ENCODE data around the gene TDP1. TPM values are rescaled to one million over a fixed set of nuclear protein-coding genes. Genes with fewer than 3 reads are reported as not detected.

Gene TDP1
- total and polyA plus RNA-seq, 2 of the 13 experiments (the other 11 are each of a cell fraction or from before 2014, with no cell fraction given), result 16.4 to 31.2 TPM

- H3K4me1 ChIP-seq (ENCODE audit: insufficient read depth, low read length), result peaks cover 11% of the 10 kb centered on the region; the same call in 1 of the 2 replicates
- no peak for ATAC-seq
- POLR2A ChIA-PET, result no interaction called here
- BruUV-seq (replicated peaks), result no TSS peak
- H4K20me1 ChIP-seq (ENCODE audit: insufficient read depth, low read length), result no peaks in the 10 kb centered on the region
- CTCF ChIA-PET (ENCODE audit: low intra/inter-chr PET ratio, low total read pairs), result no interaction called here
- WGBS (ENCODE audit: low lambda C conversion rate), result 93% methylated on average over 5 of the region's 5 CpGs
- DNase-seq (ENCODE audit: low spot score), result no peak
- H3K9ac ChIP-seq (ENCODE audit: insufficient read depth, low read depth, low read length), result no peak overlapping the region
- H3K4me2 ChIP-seq (ENCODE audit: low read depth, low read length), result no peak overlapping the region
- no peaks in the 10 kb centered on the region for H3K27me3 ChIP-seq (ENCODE audit: control insufficient read depth in 1 of 2, insufficient read depth in 2 of 2, low read length in 2 of 2)
- H3K79me2 ChIP-seq (ENCODE audit: insufficient read depth, low read length), result no peaks in the 10 kb centered on the region
- intact Hi-C loops (cut with micrococcal nuclease; ENCODE audit: unreplicated experiment), result no loop called here
- H3K36me3 ChIP-seq (replicated peaks in 1 of 2; ENCODE audit: control insufficient read depth in 1 of 2, insufficient read depth in 2 of 2, low read length in 2 of 2), result peaks cover 12 to 37% of the 10 kb centered on the region in 2 experiments
- TF ChIP-seq ZNF460 (CRISPR knock-in tag; IDR thresholded peaks at IDR 0.05; ENCODE audit: borderline replicate concordance) (no peak), NFIC (IDR thresholded peaks at IDR 0.05; ENCODE audit: low read length) (no peak), TAF15 (IDR thresholded peaks at IDR 0.05; ENCODE audit: low read depth, low read length, poor library complexity, severe bottlenecking) (no peak), REPIN1 (CRISPR knock-in tag; IDR thresholded peaks at IDR 0.05; ENCODE audit: borderline replicate concordance, low read depth) (no peak), ATAD3A (CRISPR knock-in tag; IDR thresholded peaks at IDR 0.05) (no peak), NCOA5 (CRISPR knock-in tag; IDR thresholded peaks at IDR 0.05) (no peak), EZH2 (conservative IDR thresholded peaks at IDR 0.05; ENCODE audit: low read depth, low read length) (no peak), ZNF713 (CRISPR knock-in tag; IDR thresholded peaks at IDR 0.05) (no peak), CREBL2 (CRISPR knock-in tag; IDR thresholded peaks at IDR 0.05; ENCODE audit: borderline replicate concordance) (no peak), RBFOX2 (IDR thresholded peaks at IDR 0.05; ENCODE audit: low read depth, low read length) (no peak), SMC3 (IDR thresholded peaks at IDR 0.05; ENCODE audit: low read length) (no peak), ZMAT3 (CRISPR knock-in tag; conservative IDR thresholded peaks at IDR 0.05) (no peak), ZC3H4 (CRISPR knock-in tag; IDR thresholded peaks at IDR 0.05; ENCODE audit: borderline replicate concordance) (no peak), HNRNPLL (IDR thresholded peaks at IDR 0.05; ENCODE audit: low read depth, low read length, poor library complexity, severe bottlenecking) (no peak), PRPF4 (IDR thresholded peaks at IDR 0.05; ENCODE audit: low read depth, low read length, poor library complexity, severe bottlenecking) (no peak), ZNF138 (CRISPR knock-in tag; IDR thresholded peaks at IDR 0.05; ENCODE audit: low read depth) (no peak), MEIS1 (CRISPR knock-in tag; IDR thresholded peaks at IDR 0.05; ENCODE audit: borderline replicate concordance) (no peak)
- no peak overlapping the region for H2AFZ ChIP-seq (ENCODE audit: low read length)
- H3K27ac ChIP-seq (ENCODE audit: extremely low read length, insufficient read depth, low read length), result no peak overlapping the region
- in situ Hi-C loops (cut with HindIII; ENCODE audit: extremely low pct_ligation_motif_present, low pct_unique_long_range_greater_than_20kb), result no loop called here
- no peak overlapping the region for H3K4me3 ChIP-seq (replicated peaks in 1 of 3; ENCODE audit: insufficient read depth in 1 of 3, low read depth in 2 of 3, low read length in 3 of 3)
- no peak for FAIRE-seq
- no peaks in the 10 kb centered on the region for H3K9me3 ChIP-seq (ENCODE audit: low read length)
Observed at GRCh38 chr14:89988787-89989186, 33.1 kb downstream of the TDP1 start.

All from HepG2 (cell line).